GM21723 (cell line): ENCODE data around the gene RAB11FIP5.
"Not testable (repeated sequence)": the region's sequence is repeated elsewhere in the genome, so short reads cannot be mapped to it uniquely, and the experiment has no call there.

Source experiments
- ATAC-seq: cut with Tn5 transposase; IDR thresholded peaks from one replicate; pipeline ENCODE4 v1.9.1; 2021; ENCODE audit warnings: mild to moderate bottlenecking, moderate library complexity; ENCODE audit not compliant: unreplicated experiment

Gene RAB11FIP5

GRCh38 chr2:73071360-73072128, 41.2 kb downstream of the RAB11FIP5 start, which contains the start of gene SFXN5:
TSS of gene SFXN5 (minus strand) at chr2:73071712. CDS start at chr2:73071705, 7 bp downstream.
- ATAC-seq = peak; percentile 93

GRCh38 chr2:73070643-73071359, 41.9 kb downstream of the RAB11FIP5 start:
- ATAC-seq = peak; percentile 23

- ATAC-seq = peak; percentile 0
Observed at GRCh38 chr2:73069855-73070642, 42.7 kb downstream of the RAB11FIP5 start.

GRCh38 chr2:73069041-73069854, 43.5 kb downstream of the RAB11FIP5 start:
- ATAC-seq = no peak

GRCh38 chr2:73068147-73068546, 44.6 kb downstream of the RAB11FIP5 start:
- ATAC-seq = no peak

GRCh38 chr2:73067043-73067442, 45.7 kb downstream of the RAB11FIP5 start:
- no peak for ATAC-seq

GRCh38 chr2:73065070-73065469, 47.7 kb downstream of the RAB11FIP5 start:
- ATAC-seq = not testable (repeated sequence)

- no peak for ATAC-seq
Observed at GRCh38 chr2:73063909-73064875, 48.6 kb downstream of the RAB11FIP5 start.

- no peak for ATAC-seq
Observed at GRCh38 chr2:73063472-73063871, 49.3 kb downstream of the RAB11FIP5 start.

GRCh38 chr2:73059106-73059505, 53.6 kb downstream of the RAB11FIP5 start:
- ATAC-seq = no peak

GRCh38 chr2:73054980-73055379, 57.8 kb downstream of the RAB11FIP5 start:
- ATAC-seq = no peak

- no peak for ATAC-seq
Observed at GRCh38 chr2:73053316-73054114, 59.2 kb downstream of the RAB11FIP5 start.

GRCh38 chr2:73050121-73050545, 62.6 kb downstream of the RAB11FIP5 start:
- ATAC-seq = no peak

GRCh38 chr2:73043929-73044832, 68.6 kb downstream of the RAB11FIP5 start:
- ATAC-seq = no peak

GRCh38 chr2:73043276-73043675, 69.5 kb downstream of the RAB11FIP5 start:
- ATAC-seq = no peak

GRCh38 chr2:73037947-73038585, 74.7 kb downstream of the RAB11FIP5 start:
- ATAC-seq = no peak

GRCh38 chr2:73036766-73037165, 76.0 kb downstream of the RAB11FIP5 start:
- no peak for ATAC-seq
